ENCODE results near the gene ZGLP1.
A peak's percentile ranks its signal among the peaks of the same experiment; 100 is the strongest.

The ZGLP1 gene

GRCh38 chr19:10293637-10294367 is 15.8 kb downstream of the ZGLP1 start:
- TF ChIP-seq TEAD4 (IDR thresholded peaks at IDR 0.05) (no peak), EP300 (IDR thresholded peaks at IDR 0.05; ENCODE audit: borderline replicate concordance) (no peak), TAF1 (IDR thresholded peaks at IDR 0.05; ENCODE audit: low read depth) (no peak), ZBTB7A (IDR thresholded peaks at IDR 0.05; ENCODE audit: low read depth) (no peak), FOXM1 (IDR thresholded peaks at IDR 0.05; ENCODE audit: borderline replicate concordance, low read depth) (no peak), EGR1 (IDR thresholded peaks at IDR 0.05) (no peak), CEBPB (IDR thresholded peaks at IDR 0.05) (no peak), RAD21 (IDR thresholded peaks at IDR 0.05; ENCODE audit: low read depth) (no peak), TCF12 (IDR thresholded peaks at IDR 0.05; ENCODE audit: low read depth) (no peak), CREB1 (IDR thresholded peaks at IDR 0.05; ENCODE audit: low read depth) (no peak), MAX (IDR thresholded peaks at IDR 0.05) (no peak), NFIC (IDR thresholded peaks at IDR 0.05) (no peak), YY1 (IDR thresholded peaks at IDR 0.05; ENCODE audit: low read depth) (no peak)
- TF ChIP-seq, protein P1, sequence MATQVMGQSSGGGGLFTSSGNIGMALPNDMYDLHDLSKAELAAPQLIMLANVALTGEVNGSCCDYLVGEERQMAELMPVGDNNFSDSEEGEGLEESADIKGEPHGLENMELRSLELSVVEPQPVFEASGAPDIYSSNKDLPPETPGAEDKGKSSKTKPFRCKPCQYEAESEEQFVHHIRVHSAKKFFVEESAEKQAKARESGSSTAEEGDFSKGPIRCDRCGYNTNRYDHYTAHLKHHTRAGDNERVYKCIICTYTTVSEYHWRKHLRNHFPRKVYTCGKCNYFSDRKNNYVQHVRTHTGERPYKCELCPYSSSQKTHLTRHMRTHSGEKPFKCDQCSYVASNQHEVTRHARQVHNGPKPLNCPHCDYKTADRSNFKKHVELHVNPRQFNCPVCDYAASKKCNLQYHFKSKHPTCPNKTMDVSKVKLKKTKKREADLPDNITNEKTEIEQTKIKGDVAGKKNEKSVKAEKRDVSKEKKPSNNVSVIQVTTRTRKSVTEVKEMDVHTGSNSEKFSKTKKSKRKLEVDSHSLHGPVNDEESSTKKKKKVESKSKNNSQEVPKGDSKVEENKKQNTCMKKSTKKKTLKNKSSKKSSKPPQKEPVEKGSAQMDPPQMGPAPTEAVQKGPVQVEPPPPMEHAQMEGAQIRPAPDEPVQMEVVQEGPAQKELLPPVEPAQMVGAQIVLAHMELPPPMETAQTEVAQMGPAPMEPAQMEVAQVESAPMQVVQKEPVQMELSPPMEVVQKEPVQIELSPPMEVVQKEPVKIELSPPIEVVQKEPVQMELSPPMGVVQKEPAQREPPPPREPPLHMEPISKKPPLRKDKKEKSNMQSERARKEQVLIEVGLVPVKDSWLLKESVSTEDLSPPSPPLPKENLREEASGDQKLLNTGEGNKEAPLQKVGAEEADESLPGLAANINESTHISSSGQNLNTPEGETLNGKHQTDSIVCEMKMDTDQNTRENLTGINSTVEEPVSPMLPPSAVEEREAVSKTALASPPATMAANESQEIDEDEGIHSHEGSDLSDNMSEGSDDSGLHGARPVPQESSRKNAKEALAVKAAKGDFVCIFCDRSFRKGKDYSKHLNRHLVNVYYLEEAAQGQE (IDR thresholded peaks at IDR 0.05; ENCODE audit: low read depth) = no peak
- TF ChIP-seq, protein P2, sequence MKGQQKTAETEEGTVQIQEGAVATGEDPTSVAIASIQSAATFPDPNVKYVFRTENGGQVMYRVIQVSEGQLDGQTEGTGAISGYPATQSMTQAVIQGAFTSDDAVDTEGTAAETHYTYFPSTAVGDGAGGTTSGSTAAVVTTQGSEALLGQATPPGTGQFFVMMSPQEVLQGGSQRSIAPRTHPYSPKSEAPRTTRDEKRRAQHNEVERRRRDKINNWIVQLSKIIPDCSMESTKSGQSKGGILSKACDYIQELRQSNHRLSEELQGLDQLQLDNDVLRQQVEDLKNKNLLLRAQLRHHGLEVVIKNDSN (IDR thresholded peaks at IDR 0.05) = no peak

DNA sequence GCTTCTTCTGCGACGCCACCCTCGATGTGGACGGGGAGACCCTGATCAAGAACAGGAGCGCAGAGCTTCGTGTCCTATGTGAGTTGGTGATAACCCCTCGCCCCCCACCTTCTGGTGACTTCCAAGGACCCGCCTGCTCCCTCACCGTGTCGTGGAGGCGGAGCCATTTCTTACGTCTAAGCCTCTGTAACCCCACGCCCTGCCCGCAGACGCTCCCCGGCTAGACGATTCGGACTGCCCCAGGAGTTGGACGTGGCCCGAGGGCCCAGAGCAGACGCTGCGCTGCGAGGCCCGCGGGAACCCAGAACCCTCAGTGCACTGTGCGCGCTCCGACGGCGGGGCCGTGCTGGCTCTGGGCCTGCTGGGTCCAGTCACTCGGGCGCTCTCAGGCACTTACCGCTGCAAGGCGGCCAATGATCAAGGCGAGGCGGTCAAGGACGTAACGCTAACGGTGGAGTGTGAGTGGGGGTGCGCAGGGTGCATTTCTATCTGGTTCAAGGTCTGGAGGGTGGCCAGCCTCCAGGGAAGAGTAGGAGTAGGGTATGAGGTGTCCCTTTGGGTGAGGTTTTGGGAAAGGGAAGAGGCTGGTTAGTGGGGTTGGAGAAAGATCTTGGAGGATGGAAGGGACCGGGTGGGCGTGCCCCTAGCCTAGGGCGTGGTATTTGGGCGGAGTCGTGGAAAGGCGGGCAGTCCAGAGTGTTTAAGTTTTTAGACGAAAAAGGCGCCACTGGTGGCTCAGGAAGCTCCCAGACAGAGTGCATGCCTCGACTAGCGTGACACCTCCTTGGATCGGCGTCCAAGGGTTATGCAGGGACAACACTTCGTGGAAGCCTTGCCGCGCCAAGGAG is 16.6 kb downstream of the ZGLP1 start:
- TF ChIP-seq EGR1 (IDR thresholded peaks at IDR 0.05) (no peak), MAX (IDR thresholded peaks at IDR 0.05) (no peak; the same call in 1 of the 2 replicates), ZBTB7A (IDR thresholded peaks at IDR 0.05; ENCODE audit: low read depth) (no peak), CREB1 (IDR thresholded peaks at IDR 0.05; ENCODE audit: low read depth) (no peak), NFIC (IDR thresholded peaks at IDR 0.05) (no peak), TEAD4 (IDR thresholded peaks at IDR 0.05) (no peak), CEBPB (IDR thresholded peaks at IDR 0.05) (no peak), TAF1 (IDR thresholded peaks at IDR 0.05; ENCODE audit: low read depth) (no peak), FOXM1 (IDR thresholded peaks at IDR 0.05; ENCODE audit: borderline replicate concordance, low read depth) (no peak), TCF12 (IDR thresholded peaks at IDR 0.05; ENCODE audit: low read depth) (no peak), YY1 (IDR thresholded peaks at IDR 0.05; ENCODE audit: low read depth) (no peak), EP300 (IDR thresholded peaks at IDR 0.05; ENCODE audit: borderline replicate concordance) (no peak), RAD21 (IDR thresholded peaks at IDR 0.05; ENCODE audit: low read depth) (no peak)
- TF ChIP-seq, protein P1 (IDR thresholded peaks at IDR 0.05; ENCODE audit: low read depth) = no peak
- TF ChIP-seq, protein P2 (IDR thresholded peaks at IDR 0.05) = no peak

- TF ChIP-seq RAD21 (IDR thresholded peaks at IDR 0.05; ENCODE audit: low read depth) (no peak), CREB1 (IDR thresholded peaks at IDR 0.05; ENCODE audit: low read depth) (no peak), MAX (IDR thresholded peaks at IDR 0.05) (peak; percentile 16; the same call in 1 of the 2 replicates), EGR1 (IDR thresholded peaks at IDR 0.05) (0 out of 2 replicates have a peak, but pooled peaks have one; percentile 46), FOXM1 (IDR thresholded peaks at IDR 0.05; ENCODE audit: borderline replicate concordance, low read depth) (no peak)
- TF ChIP-seq, protein P2 (IDR thresholded peaks at IDR 0.05) = no peak; the same call in 1 of the 2 replicates
Observed at GRCh38 chr19:10292206-10292788, 17.3 kb downstream of the ZGLP1 start.

GRCh38 chr19:10291554-10292205 is 17.9 kb downstream of the ZGLP1 start:
- TF ChIP-seq TAF1 (IDR thresholded peaks at IDR 0.05; ENCODE audit: low read depth) (no peak), MAX (IDR thresholded peaks at IDR 0.05) (no peak; the same call in 1 of the 2 replicates), ZBTB7A (IDR thresholded peaks at IDR 0.05; ENCODE audit: low read depth) (peak; percentile 77; the same call in 1 of the 2 replicates), EP300 (IDR thresholded peaks at IDR 0.05; ENCODE audit: borderline replicate concordance) (no peak; the same call in 1 of the 2 replicates), YY1 (IDR thresholded peaks at IDR 0.05; ENCODE audit: low read depth) (no peak)
